ENCODE results near the gene NOL9.

Gene NOL9

DNA sequence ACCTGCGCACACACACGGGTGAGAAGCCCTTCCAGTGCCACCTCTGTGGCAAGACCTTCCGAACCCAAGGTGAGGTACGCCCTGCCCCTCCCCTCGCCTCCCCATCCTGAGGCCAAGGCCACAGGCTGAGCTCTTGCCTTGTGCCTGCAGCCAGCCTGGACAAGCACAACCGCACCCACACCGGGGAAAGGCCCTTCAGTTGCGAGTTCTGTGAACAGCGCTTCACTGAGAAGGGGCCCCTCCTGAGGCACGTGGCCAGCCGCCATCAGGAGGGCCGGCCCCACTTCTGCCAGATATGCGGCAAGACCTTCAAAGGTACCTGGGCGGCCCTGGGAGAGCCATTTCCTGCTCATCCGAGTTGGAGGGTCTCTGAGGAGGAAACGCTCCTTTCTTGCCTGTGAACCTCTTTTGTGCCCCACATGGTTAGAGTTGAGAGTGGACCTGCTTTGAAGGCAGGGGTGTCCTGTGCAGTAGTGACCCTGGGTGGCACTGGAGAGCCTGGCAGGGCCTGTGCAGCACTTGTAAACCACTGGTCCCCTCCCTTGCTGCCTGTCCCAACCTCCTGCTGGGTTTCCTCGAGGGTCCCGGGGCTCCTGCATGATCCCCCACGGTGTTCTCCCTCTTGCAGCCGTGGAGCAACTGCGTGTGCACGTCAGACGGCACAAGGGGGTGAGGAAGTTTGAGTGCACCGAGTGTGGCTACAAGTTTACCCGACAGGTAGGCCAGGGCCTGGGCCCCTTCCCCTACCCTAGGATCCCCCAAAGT lies 34.0 kb upstream of the NOL9 start:
- Histone ChIP-seq H3K27ac (ENCODE audit: low read length) (no peak overlapping the region), H3K9ac (ENCODE audit: low read length) (no peak overlapping the region), H3K27me3 (ENCODE audit: control insufficient read depth, insufficient read depth, low read length) (no peaks in the 10 kb centered on the region), H3K4me3 (ENCODE audit: low read length) (no peak overlapping the region), H3K4me1 (ENCODE audit: control insufficient read depth, low read depth, low read length) (no peaks in the 10 kb centered on the region), H3K36me3 (ENCODE audit: control insufficient read depth, low read depth, low read length) (peaks cover 32% of the 10 kb centered on the region), H3K9me3 (ENCODE audit: control insufficient read depth, low read depth, low read length) (no peaks in the 10 kb centered on the region)

DNA sequence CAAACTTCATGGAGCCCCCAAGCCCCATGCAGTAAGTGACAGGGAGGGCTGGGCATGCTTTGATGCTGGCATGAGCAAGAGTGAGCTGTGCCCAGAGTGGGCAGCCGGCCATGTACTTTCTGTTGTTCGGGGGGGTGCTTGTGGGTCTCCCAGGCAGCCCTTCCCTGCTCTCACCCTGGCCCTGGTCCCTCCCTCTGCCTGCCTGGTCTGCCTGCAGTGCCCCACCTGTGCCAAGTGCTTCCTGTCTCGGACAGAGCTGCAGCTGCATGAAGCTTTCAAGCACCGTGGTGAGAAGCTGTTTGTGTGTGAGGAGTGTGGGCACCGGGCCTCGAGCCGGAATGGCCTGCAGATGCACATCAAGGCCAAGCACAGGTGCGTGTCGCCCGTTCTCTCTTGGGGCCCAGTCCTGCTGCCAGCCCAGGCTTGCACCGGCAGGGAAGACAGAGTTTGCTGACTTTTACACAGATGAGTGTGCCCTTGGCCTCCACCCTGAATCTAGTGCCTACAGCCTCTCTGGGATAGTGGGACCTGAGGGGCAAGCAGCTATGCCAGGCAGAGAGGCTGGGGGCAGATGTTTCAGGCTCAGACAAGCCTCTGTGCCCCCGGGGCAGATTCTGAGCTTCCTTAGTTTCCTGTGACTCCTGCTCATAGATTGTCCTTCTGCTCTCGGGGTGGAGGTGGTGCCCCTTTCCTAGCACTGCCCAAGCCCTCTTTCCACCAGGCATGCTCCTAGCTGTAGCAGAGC lies 33.1 kb upstream of the NOL9 start:
- Histone ChIP-seq H3K4me3 (ENCODE audit: low read length) (no peak overlapping the region), H3K9ac (ENCODE audit: low read length) (no peak overlapping the region), H3K4me1 (ENCODE audit: control insufficient read depth, low read depth, low read length) (no peaks in the 10 kb centered on the region), H3K27ac (ENCODE audit: low read length) (no peak overlapping the region), H3K36me3 (ENCODE audit: control insufficient read depth, low read depth, low read length) (peaks cover 28% of the 10 kb centered on the region), H3K9me3 (ENCODE audit: control insufficient read depth, low read depth, low read length) (no peaks in the 10 kb centered on the region), H3K27me3 (ENCODE audit: control insufficient read depth, insufficient read depth, low read length) (no peaks in the 10 kb centered on the region)

DNA sequence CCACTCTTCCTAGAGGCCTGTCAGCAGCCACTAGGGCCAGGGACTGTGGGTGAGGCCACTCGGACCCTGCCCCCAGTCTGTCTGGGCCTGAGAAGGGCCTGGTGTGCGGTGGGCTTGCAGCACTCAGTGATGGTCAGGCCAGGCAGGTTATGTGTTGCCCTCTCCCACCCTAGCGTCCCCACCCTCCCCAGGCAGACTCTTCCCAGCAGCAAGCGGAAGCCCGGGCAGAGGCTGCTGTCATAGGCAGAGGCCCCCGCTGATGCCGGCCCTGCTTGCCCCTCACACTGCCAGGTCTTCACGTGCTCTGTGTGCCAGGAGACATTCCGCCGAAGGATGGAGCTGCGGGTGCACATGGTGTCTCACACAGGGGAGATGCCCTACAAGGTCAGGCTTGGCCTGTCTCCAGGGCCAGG lies 32.1 kb upstream of the NOL9 start:
- H3K36me3 ChIP-seq (ENCODE audit: control insufficient read depth, low read depth, low read length), result peaks cover 22% of the 10 kb centered on the region
- no peaks in the 10 kb centered on the region for H3K4me1 ChIP-seq (ENCODE audit: control insufficient read depth, low read depth, low read length)
- H3K9ac ChIP-seq (ENCODE audit: low read length), result no peak overlapping the region
- no peak overlapping the region for H3K27ac ChIP-seq (ENCODE audit: low read length)
- H3K9me3 ChIP-seq (ENCODE audit: control insufficient read depth, low read depth, low read length), result no peaks in the 10 kb centered on the region
- no peaks in the 10 kb centered on the region for H3K27me3 ChIP-seq (ENCODE audit: control insufficient read depth, insufficient read depth, low read length)
- no peak overlapping the region for H3K4me3 ChIP-seq (ENCODE audit: low read length)

DNA sequence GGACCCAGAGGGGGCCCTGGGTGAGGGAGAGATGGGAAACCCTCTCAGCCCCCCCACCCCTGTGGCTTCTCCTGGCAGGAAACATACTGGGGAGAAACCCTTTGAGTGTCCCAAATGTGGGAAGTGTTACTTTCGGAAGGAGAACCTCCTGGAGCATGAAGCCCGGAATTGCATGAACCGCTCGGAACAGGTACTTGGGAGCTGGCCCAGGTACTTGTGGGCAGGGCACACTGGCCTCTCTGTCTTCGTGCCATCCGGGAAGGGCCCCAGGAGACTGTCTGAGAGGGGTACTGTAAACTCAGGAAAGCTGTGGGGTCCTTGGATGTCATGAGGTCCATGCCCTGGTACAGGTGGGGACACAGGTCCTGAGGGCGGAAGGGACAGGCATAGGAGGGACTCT lies 31.5 kb upstream of the NOL9 start:
- Histone ChIP-seq H3K4me1 (ENCODE audit: control insufficient read depth, low read depth, low read length) (peaks cover under 1% of the 10 kb centered on the region), H3K36me3 (ENCODE audit: control insufficient read depth, low read depth, low read length) (peaks cover 22% of the 10 kb centered on the region), H3K27ac (ENCODE audit: low read length) (no peak overlapping the region), H3K27me3 (ENCODE audit: control insufficient read depth, insufficient read depth, low read length) (no peaks in the 10 kb centered on the region), H3K9me3 (ENCODE audit: control insufficient read depth, low read depth, low read length) (no peaks in the 10 kb centered on the region), H3K9ac (ENCODE audit: low read length) (no peak overlapping the region), H3K4me3 (ENCODE audit: low read length) (no peak overlapping the region)

DNA sequence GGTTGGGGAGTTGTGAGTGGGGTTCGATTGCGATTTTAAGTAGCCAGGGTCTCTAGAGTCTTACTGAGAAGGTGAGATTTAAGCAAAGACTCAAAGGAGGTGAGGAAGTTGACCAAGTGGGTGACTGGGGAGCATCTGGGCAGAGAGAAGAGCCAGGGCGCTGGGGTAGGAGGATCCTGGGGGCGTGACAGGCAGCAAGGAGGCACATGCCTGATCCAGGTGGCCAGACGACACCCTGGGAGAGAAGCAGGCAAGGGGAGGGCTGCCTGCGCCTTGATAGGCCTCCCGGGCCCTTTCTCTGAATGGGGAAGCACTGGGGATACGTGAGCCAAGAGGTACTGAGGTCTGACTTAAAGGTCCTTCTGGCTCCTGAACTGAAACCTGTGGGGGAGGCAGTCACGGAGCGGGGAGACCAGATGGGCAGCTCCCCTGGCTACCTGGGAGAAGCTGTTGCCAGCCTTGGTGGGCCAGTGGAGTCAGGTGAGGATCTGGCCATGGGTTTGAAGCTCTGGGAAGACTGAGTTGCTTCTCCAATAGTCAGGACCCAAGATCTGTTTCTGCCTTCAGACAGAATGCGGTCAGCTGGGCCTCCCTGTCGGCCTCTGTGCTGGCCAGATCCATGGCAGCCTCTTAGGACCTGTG lies 30.9 kb upstream of the NOL9 start:
- Histone ChIP-seq H3K9me3 (ENCODE audit: control insufficient read depth, low read depth, low read length) (no peaks in the 10 kb centered on the region), H3K4me3 (ENCODE audit: low read length) (no peak overlapping the region), H3K36me3 (ENCODE audit: control insufficient read depth, low read depth, low read length) (peaks cover 18% of the 10 kb centered on the region), H3K27ac (ENCODE audit: low read length) (no peak overlapping the region), H3K27me3 (ENCODE audit: control insufficient read depth, insufficient read depth, low read length) (no peaks in the 10 kb centered on the region), H3K9ac (ENCODE audit: low read length) (no peak overlapping the region), H3K4me1 (ENCODE audit: control insufficient read depth, low read depth, low read length) (peaks cover 5% of the 10 kb centered on the region)

DNA sequence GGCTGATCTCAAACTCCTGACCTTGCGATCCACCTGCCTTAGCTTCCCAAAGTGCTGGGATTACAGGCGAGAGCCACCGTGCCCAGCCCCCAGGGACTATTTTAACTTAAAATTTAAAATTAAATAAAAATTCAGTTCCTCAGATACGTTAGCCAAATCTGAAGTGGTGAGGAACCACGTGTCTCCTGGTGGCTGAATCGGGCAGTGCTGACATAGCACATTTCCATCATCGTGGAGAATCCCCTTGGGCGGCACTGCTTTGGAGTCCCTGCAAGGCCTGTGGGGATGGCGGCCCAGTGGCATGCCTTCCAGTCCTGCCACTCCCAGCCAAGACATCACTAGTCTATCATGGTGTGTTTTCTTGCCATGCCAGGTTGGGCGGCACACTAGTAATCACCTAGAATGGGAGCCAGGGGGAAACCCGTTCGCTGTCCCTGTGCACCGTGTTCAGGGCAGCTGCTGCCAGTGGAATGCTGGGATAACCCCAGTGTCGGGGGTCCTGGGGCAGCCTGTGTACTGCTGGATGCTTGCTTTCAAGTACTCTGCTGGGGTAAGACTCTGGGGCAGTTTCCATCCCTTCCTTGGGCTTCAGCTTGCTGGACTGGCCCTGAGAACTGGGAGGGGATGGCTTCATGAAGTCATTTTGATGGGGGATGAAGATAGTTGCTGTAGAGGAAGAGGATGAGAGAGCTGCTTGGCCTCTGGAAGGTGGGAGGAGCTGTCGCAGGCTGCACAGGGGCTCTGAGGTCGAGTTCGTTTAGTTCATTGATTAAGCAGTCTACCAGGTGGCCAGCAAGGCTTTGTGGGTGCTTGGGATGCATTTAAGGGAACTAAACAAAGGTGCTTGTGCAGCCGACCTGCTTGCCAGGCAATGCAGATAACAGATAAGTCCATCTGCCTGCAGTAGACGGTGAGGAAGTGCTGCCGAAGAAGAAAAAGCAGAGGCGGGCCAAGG lies 30.1 kb upstream of the NOL9 start:
- no peak overlapping the region for H3K4me3 ChIP-seq (ENCODE audit: low read length)
- no peak overlapping the region for H3K27ac ChIP-seq (ENCODE audit: low read length)
- peaks cover 13% of the 10 kb centered on the region for H3K36me3 ChIP-seq (ENCODE audit: control insufficient read depth, low read depth, low read length)

DNA sequence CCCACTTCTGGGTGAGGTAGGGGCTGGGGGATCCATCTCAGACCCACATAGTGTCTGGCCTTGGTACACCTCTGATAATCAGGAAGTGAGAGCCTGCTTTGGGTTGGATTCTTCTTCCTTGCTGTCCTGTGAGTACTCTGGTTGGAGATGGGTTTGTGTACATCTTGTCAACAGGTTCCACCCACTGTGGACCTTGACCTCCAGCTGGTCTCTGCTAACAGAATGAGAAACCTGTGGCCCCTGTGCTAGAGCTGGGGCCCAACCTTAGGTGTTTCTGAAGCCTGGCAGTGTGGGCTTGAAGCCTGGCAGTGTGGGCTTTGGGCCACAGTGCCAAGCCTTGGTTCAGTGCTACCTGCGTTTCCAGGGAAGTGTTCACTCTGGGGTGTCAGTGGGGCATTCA lies 28.1 kb upstream of the NOL9 start:
- Histone ChIP-seq H3K27ac (ENCODE audit: low read length) (no peak overlapping the region), H3K27me3 (ENCODE audit: control insufficient read depth, insufficient read depth, low read length) (no peaks in the 10 kb centered on the region), H3K4me1 (ENCODE audit: control insufficient read depth, low read depth, low read length) (peaks cover 5% of the 10 kb centered on the region), H3K4me3 (ENCODE audit: low read length) (no peak overlapping the region), H3K9me3 (ENCODE audit: control insufficient read depth, low read depth, low read length) (no peaks in the 10 kb centered on the region), H3K36me3 (ENCODE audit: control insufficient read depth, low read depth, low read length) (no peaks in the 10 kb centered on the region), H3K9ac (ENCODE audit: low read length) (no peak overlapping the region)

More for the DNA sequence above, 30.1 kb upstream of the NOL9 start:
- H3K4me1 ChIP-seq (ENCODE audit: control insufficient read depth, low read depth, low read length), result peaks cover 5% of the 10 kb centered on the region
- H3K27me3 ChIP-seq (ENCODE audit: control insufficient read depth, insufficient read depth, low read length), result no peaks in the 10 kb centered on the region
- no peaks in the 10 kb centered on the region for H3K9me3 ChIP-seq (ENCODE audit: control insufficient read depth, low read depth, low read length)
- H3K9ac ChIP-seq (ENCODE audit: low read length), result no peak overlapping the region

DNA sequence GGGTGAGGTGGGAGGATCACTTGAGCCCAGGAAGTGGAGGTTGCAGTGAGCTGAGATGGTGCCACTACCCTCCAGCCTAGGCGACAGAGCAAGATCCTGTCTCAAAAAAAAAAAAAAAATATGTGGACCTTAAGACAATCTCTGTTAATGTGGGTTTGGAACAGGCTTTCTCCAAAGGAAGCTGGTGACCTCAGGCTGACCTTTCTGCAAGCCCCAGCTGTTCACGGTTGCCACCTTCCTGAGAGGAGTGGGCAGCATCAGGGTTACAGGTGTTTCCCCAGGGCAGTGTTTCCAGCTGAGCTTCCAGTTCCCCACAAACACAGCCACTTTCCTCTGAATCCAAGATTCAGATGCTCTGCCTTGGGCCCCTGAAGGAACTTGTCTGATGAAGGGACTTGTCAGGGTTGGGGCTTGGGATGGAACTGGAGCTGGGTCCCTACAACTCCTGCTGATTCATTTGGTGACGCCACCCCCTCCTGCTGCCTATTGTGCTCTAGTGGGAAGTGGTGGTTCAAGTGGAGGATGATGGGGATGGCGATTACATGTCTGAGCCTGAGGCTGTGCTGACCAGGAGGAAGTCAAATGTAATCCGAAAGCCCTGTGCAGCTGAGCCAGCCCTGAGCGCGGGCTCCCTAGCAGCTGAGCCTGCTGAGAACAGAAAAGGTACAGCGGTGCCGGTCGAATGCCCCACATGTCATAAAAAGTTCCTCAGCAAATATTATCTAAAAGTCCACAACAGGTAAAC lies 27.4 kb upstream of the NOL9 start:
- H3K9me3 ChIP-seq (ENCODE audit: control insufficient read depth, low read depth, low read length), result no peaks in the 10 kb centered on the region
- no peak overlapping the region for H3K4me3 ChIP-seq (ENCODE audit: low read length)
- no peak overlapping the region for H3K27ac ChIP-seq (ENCODE audit: low read length)
- H3K36me3 ChIP-seq (ENCODE audit: control insufficient read depth, low read depth, low read length), result no peaks in the 10 kb centered on the region
- no peaks in the 10 kb centered on the region for H3K27me3 ChIP-seq (ENCODE audit: control insufficient read depth, insufficient read depth, low read length)
- H3K4me1 ChIP-seq (ENCODE audit: control insufficient read depth, low read depth, low read length), result peaks cover 5% of the 10 kb centered on the region
- no peak overlapping the region for H3K9ac ChIP-seq (ENCODE audit: low read length)

DNA sequence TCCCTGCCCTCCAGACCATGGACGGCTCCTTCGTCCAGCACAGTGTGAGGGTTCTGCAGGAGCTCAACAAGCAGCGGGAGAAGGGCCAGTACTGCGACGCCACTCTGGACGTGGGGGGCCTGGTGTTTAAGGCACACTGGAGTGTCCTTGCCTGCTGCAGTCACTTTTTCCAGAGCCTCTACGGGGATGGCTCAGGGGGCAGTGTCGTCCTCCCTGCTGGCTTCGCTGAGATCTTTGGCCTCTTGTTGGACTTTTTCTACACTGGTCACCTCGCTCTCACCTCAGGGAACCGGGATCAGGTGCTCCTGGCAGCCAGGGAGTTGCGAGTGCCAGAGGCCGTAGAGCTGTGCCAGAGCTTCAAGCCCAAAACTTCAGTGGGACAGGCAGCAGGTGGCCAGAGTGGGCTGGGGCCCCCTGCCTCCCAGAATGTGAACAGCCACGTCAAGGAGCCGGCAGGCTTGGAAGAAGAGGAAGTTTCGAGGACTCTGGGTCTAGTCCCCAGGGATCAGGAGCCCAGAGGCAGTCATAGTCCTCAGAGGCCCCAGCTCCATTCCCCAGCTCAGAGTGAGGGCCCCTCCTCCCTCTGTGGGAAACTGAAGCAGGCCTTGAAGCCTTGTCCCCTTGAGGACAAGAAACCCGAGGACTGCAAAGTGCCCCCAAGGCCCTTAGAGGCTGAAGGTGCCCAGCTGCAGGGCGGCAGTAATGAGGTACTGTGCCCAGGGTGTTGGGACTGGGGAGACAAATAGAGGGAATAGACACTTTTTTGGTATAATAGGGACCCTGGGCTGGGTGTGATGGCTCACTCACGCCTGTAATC lies 26.5 kb upstream of the NOL9 start:
- Histone ChIP-seq H3K4me3 (ENCODE audit: low read length) (peak overlapping the region; percentile 75), H3K27me3 (ENCODE audit: control insufficient read depth, insufficient read depth, low read length) (no peaks in the 10 kb centered on the region), H3K27ac (ENCODE audit: low read length) (no peak overlapping the region), H3K9ac (ENCODE audit: low read length) (peak overlapping the region; percentile 46), H3K36me3 (ENCODE audit: control insufficient read depth, low read depth, low read length) (no peaks in the 10 kb centered on the region), H3K4me1 (ENCODE audit: control insufficient read depth, low read depth, low read length) (peaks cover 5% of the 10 kb centered on the region), H3K9me3 (ENCODE audit: control insufficient read depth, low read depth, low read length) (no peaks in the 10 kb centered on the region)

DNA sequence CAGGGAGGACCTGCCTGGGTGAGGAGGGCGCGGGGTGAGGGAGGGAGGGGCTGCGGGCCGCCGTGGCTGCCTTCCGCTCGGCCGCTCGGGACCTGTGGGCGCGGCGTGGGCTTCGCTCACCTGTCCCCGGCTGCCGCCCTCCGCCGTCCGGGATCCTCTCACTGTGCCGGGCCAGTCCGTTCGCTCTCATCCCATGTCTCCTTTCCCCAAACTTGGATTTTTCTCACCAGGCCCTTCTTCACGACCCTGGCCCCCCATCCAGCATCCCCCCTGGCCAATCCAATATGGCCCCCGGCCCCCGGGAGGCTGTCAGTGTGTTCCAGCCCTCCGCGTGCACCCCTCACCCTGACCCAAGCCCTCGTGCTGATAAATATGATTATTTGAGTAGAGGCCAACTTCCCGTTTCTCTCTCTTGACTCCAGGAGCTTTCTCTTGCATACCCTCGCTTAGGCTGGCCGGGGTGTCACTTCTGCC lies 25.8 kb upstream of the NOL9 start:
- Histone ChIP-seq H3K4me3 (ENCODE audit: low read length) (peak overlapping the region; percentile 75), H3K4me1 (ENCODE audit: control insufficient read depth, low read depth, low read length) (peaks cover 5% of the 10 kb centered on the region), H3K27me3 (ENCODE audit: control insufficient read depth, insufficient read depth, low read length) (no peaks in the 10 kb centered on the region), H3K36me3 (ENCODE audit: control insufficient read depth, low read depth, low read length) (no peaks in the 10 kb centered on the region), H3K9me3 (ENCODE audit: control insufficient read depth, low read depth, low read length) (no peaks in the 10 kb centered on the region), H3K27ac (ENCODE audit: low read length) (no peak overlapping the region), H3K9ac (ENCODE audit: low read length) (peak overlapping the region; percentile 46)

Data from iPS-18a (cell line).